ENCODE measurements around the gene CYP3A4. TPM values are rescaled to one million over a fixed set of nuclear protein-coding genes. Genes with fewer than 3 reads are reported as not detected.
A peak's percentile ranks its signal among the peaks of the same experiment; 100 is the strongest.

CYP3A4 gene
- total and polyA plus RNA-seq, 9 of the 15 experiments (the other 6 are each of a cell fraction or from before 2014, with no cell fraction given), result 0.07 to 0.08 TPM; not detected in 7

- TF ChIP-seq ZNF740 (CRISPR knock-in tag; IDR thresholded peaks at IDR 0.05) (no peak), ZNF740 (tag; IDR thresholded peaks at IDR 0.05) (no peak), ETS1 (conservative IDR thresholded peaks at IDR 0.05; ENCODE audit: control insufficient read depth, low read depth, low read length) (no peak), CTBP1 (IDR thresholded peaks at IDR 0.05; ENCODE audit: borderline replicate concordance) (peak; percentile 53; the same call in 1 of the 2 replicates), CCAR2 (IDR thresholded peaks at IDR 0.05; ENCODE audit: low read depth, low read length) (no peak), ZNF57 (CRISPR knock-in tag; IDR thresholded peaks at IDR 0.05) (no peak), POLR3G (IDR thresholded peaks at IDR 0.05; ENCODE audit: extremely low read depth, insufficient read length, insufficient replicate concordance) (no peak), ZNF324 (CRISPR knock-in tag; IDR thresholded peaks at IDR 0.05) (no peak), DMBX1 (CRISPR knock-in tag; IDR thresholded peaks at IDR 0.05; ENCODE audit: borderline replicate concordance) (peak; percentile 87), FUS (optimal IDR thresholded peaks at IDR 0.05; ENCODE audit: low read depth, low read length) (no peak), STAG1 (CRISPR knock-in tag; IDR thresholded peaks at IDR 0.05; ENCODE audit: borderline replicate concordance) (no peak), NR2C2 (CRISPR knock-in tag; IDR thresholded peaks at IDR 0.05) (no peak), NR2C2 (tag; IDR thresholded peaks at IDR 0.05) (peak; percentile 51; the same call in 1 of the 2 replicates), NEUROD1 (IDR thresholded peaks at IDR 0.05; ENCODE audit: borderline replicate concordance, low read depth, low read length, partially characterized antibody) (peak; percentile 60), ZNF263 (CRISPR knock-in tag; IDR thresholded peaks at IDR 0.05; ENCODE audit: borderline replicate concordance) (no peak), ZNF586 (CRISPR knock-in tag; conservative IDR thresholded peaks at IDR 0.05) (no peak), KAT7 (CRISPR knock-in tag; IDR thresholded peaks at IDR 0.05; ENCODE audit: borderline replicate concordance) (no peak), E2F1 (CRISPR knock-in tag; IDR thresholded peaks at IDR 0.05) (no peak), BACH1 (tag; IDR thresholded peaks at IDR 0.05) (no peak; the same call in 1 of the 2 replicates), HES1 (IDR thresholded peaks at IDR 0.05; ENCODE audit: low read depth) (peak; percentile 42; the same call in 1 of the 2 replicates), CTCF (IDR thresholded peaks at IDR 0.05 in 2 of 3, conservative IDR thresholded peaks at IDR 0.05 in 1 of 3; ENCODE audit: insufficient read depth in 2 of 3, low read depth in 1 of 3, low read length in 3 of 3) (no peak), SMAD4 (CRISPR knock-in tag; conservative IDR thresholded peaks at IDR 0.05) (peak; percentile 97)
Observed at GRCh38 chr7:99833289-99833877, 49.4 kb upstream of the CYP3A4 start (continued).

All from K562 (cell line).